CD14-positive monocyte (primary cell): Measurements from ENCODE around the gene CRYBG1. TPM values are rescaled to one million over a fixed set of nuclear protein-coding genes. Genes with fewer than 3 reads are reported as not detected.
A peak's percentile ranks its signal among the peaks of the same experiment; 100 is the strongest.

Experiments used
- DNase-seq, 3 donors: peaks; one replicate each; pipeline ENCODE4 v3.0.0-alpha.2; 2011 to 2022
- H2AFZ ChIP-seq: 2 replicates; pipeline ENCODE4 v1.6.0; 2012; ENCODE audit warnings: mild to moderate bottlenecking, low read depth, low read length, inconsistent platforms; ENCODE audit not compliant: insufficient read depth, poor library complexity, severe bottlenecking
- H3K27ac ChIP-seq, 2 donors: 1 replicate in 1 of 2; 2 replicates in 1 of 2; pipeline ENCODE4 v1.5.1; 2012 to 2013; ENCODE audit warnings: low read length in 2 of 2, control low read depth in 1 of 2, inconsistent platforms in 1 of 2, low read depth in 1 of 2, mild to moderate bottlenecking in 1 of 2
- H3K27me3 ChIP-seq, 2 donors: one replicate each; pipeline versions ENCODE4 v1.6.0 to v1.6.1; 2011 to 2013; ENCODE audit warnings: low read length in 2 of 2; ENCODE audit not compliant: control insufficient read depth in 2 of 2, insufficient read depth in 2 of 2
- H3K36me3 ChIP-seq, 2 donors: replicated peaks in 1 of 2; 1 replicate in 1 of 2; 2 replicates in 1 of 2; pipeline versions ENCODE4 v1.5.1 to v1.6.1; 2012 to 2013; ENCODE audit warnings: low read length in 2 of 2, control low read depth in 1 of 2, inconsistent platforms in 1 of 2, mild to moderate bottlenecking in 1 of 2; ENCODE audit not compliant: insufficient read depth in 2 of 2, control insufficient read depth in 1 of 2
- H3K4me1 ChIP-seq, 2 donors: 1 replicate in 1 of 2; 2 replicates in 1 of 2; pipeline versions ENCODE4 v1.5.1 to v1.6.1; 2012 to 2013; ENCODE audit warnings: low read length in 2 of 2, control low read depth in 1 of 2, inconsistent platforms in 1 of 2, mild to moderate bottlenecking in 1 of 2, moderate library complexity in 1 of 2; ENCODE audit not compliant: insufficient read depth in 2 of 2, control insufficient read depth in 1 of 2
- H3K4me2 ChIP-seq: replicated peaks from 2 replicates; pipeline ENCODE3; 2012; ENCODE audit warnings: low read length, moderate library complexity, mild to moderate bottlenecking; ENCODE audit not compliant: poor library complexity, severe bottlenecking; ENCODE audit errors: extremely low read depth
- H3K4me3 ChIP-seq, 3 experiments: fragments of 200-600 bp in 1 of 3; sonication (generic) in 1 of 3; replicated peaks in 1 of 3; 1 replicate in 2 of 3; 2 replicates in 1 of 3; pipeline ENCODE4 v1.5.1; 2011 to 2013; ENCODE audit warnings: low read length in 3 of 3, mild to moderate bottlenecking in 3 of 3, control low read depth in 2 of 3, low read depth in 2 of 3, inconsistent platforms in 1 of 3, moderate library complexity in 1 of 3
- H3K79me2 ChIP-seq: 2 replicates; pipeline ENCODE4 v1.6.0; 2012; ENCODE audit warnings: mild to moderate bottlenecking, control low read depth, inconsistent platforms, low read length, moderate library complexity; ENCODE audit not compliant: insufficient read depth
- H3K9ac ChIP-seq: 2 replicates; pipeline ENCODE4 v1.6.0; 2017; ENCODE audit warnings: low read length, mild to moderate bottlenecking; ENCODE audit not compliant: insufficient read depth, poor library complexity, severe bottlenecking
- H3K9me3 ChIP-seq, 2 donors: replicated peaks in 1 of 2; 1 replicate in 1 of 2; 2 replicates in 1 of 2; pipeline versions ENCODE4 v1.5.1 to v1.6.1; 2012 to 2013; ENCODE audit warnings: low read length in 2 of 2, control low read depth in 1 of 2; ENCODE audit not compliant: control insufficient read depth in 1 of 2, insufficient read depth in 1 of 2
- H4K20me1 ChIP-seq: 2 replicates; pipeline ENCODE4 v1.6.0; 2012; ENCODE audit warnings: mild to moderate bottlenecking, low read length, control low read depth, moderate library complexity; ENCODE audit not compliant: insufficient read depth
- H3K27ac Mint-ChIP-seq, 7 donors: one replicate each; pipeline ENCODE4 v1.8.0; 2020; ENCODE audit warnings: mild to moderate bottlenecking in 7 of 7, mixed read lengths in 7 of 7, moderate library complexity in 6 of 7, inconsistent platforms in 2 of 7
- H3K27me3 Mint-ChIP-seq, 3 donors: one replicate each; pipeline ENCODE4 v1.8.0; 2021 to 2022; ENCODE audit warnings: low read depth in 3 of 3, mild to moderate bottlenecking in 3 of 3, mixed read lengths in 3 of 3, moderate library complexity in 3 of 3, inconsistent platforms in 1 of 3
- H3K36me3 Mint-ChIP-seq, 2 donors: one replicate each; pipeline ENCODE4 v1.8.0; 2020; ENCODE audit warnings: mixed read lengths in 2 of 2, inconsistent platforms in 1 of 2, mild to moderate bottlenecking in 1 of 2
- H3K4me1 Mint-ChIP-seq: one replicate; pipeline ENCODE4 v1.8.0; 2020; ENCODE audit warnings: mild to moderate bottlenecking, mixed read lengths
- H3K4me3 Mint-ChIP-seq, 2 donors: one replicate each; pipeline ENCODE4 v1.8.0; 2020; ENCODE audit warnings: mild to moderate bottlenecking in 2 of 2, mixed read lengths in 2 of 2, moderate library complexity in 1 of 2
- H3K9me3 Mint-ChIP-seq, 7 donors: one replicate each; pipeline ENCODE4 v1.8.0; 2020 to 2022; ENCODE audit warnings: mixed read lengths in 7 of 7, mild to moderate bottlenecking in 6 of 7, moderate library complexity in 6 of 7, inconsistent platforms in 2 of 7
- WGBS: methylation state at CpG from one replicate; pipeline ENCODE4 v1.1.5; 2013; ENCODE audit warnings: missing lambda C conversion rate; ENCODE audit not compliant: insufficient coverage; 5-methylcytosine and 5-hydroxymethylcytosine counted together
- intact Hi-C, 2 donors: fragments of 100-400 bp; cut with micrococcal nuclease; formaldehyde crosslinking; loops; one replicate each; pipeline versions ENCODE4 v1.15.0 to v1.15.1; 2023
- polyA plus RNA-seq, 3 donors: library from polyadenylated mRNA; depleted of rRNA in 1 of 3; unstranded in 2 of 3; stranded (reverse) in 1 of 3; fragments of 300-500 nt in 2 of 3; fragments of >200 nt in 1 of 3; fragmentation: Illumina TruSeq in 2 of 3; gene quantifications; 1 replicate in 2 of 3; 2 replicates in 1 of 3; pipeline ENCODE4 v1.2.3, GENCODE V29; 2012 to 2021
- TF ChIP-seq, protein P1 (sequence below): fragments of 200-600 bp; IDR thresholded peaks from one replicate; pipeline ENCODE4 v1.8.0; 2022; ENCODE audit warnings: antibody characterized with exemption, mild to moderate bottlenecking

The CRYBG1 gene
- polyA plus RNA-seq, 3 donors, result 7.9 to 11.9 (median 11.1) TPM

DNA sequence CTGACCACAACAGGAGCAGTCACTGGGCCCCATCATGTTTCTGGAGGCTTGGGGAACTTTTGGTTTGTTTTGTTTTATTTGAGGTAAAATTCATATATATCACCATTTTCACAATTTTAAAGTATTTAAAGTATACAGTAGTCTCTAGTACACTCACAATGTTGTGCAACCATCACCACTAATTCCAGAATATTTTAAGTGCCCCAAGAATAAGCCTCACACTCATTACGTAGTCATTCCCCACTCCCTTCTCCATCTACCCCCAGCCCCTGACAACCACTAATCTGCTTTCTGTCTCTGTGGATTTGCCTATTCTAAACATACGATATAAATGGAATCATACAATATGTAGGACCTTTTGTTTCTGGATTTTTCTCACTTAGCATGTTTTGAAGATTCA lies 239.8 kb downstream of the CRYBG1 start:
- TF ChIP-seq, protein P1, sequence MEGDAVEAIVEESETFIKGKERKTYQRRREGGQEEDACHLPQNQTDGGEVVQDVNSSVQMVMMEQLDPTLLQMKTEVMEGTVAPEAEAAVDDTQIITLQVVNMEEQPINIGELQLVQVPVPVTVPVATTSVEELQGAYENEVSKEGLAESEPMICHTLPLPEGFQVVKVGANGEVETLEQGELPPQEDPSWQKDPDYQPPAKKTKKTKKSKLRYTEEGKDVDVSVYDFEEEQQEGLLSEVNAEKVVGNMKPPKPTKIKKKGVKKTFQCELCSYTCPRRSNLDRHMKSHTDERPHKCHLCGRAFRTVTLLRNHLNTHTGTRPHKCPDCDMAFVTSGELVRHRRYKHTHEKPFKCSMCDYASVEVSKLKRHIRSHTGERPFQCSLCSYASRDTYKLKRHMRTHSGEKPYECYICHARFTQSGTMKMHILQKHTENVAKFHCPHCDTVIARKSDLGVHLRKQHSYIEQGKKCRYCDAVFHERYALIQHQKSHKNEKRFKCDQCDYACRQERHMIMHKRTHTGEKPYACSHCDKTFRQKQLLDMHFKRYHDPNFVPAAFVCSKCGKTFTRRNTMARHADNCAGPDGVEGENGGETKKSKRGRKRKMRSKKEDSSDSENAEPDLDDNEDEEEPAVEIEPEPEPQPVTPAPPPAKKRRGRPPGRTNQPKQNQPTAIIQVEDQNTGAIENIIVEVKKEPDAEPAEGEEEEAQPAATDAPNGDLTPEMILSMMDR, result no peak

DNA sequence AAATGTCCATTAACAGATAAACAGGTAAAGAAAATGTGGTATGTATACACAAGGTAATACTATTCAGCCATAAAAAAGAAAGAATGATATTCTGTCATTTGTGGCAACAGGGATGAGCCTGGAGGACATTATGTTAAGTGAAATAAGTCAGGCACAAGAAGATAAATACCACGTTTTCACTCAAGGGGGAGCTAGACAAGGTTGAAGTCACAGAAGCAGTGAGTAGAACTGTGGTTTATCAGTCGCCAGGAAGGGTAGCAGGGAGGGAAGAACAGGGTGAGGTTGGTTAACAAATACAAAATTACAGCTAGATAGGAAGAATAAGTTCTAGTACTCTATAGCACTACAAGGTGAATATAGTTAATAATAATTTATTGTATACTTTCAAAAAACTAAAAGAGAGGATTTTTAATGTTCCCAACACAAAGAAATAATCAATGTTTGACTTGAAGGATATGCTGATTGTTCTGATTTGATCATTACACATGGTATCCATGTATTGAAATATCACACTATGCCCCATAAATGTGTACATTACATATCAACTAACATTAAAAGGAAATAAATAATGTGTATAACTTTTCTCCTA lies 247.7 kb downstream of the CRYBG1 start:
- H3K27ac ChIP-seq, result no peak overlapping the region
- no peak overlapping the region for H3K4me3 Mint-ChIP-seq
- H2AFZ ChIP-seq, result no peak overlapping the region
- peaks cover 9 to 35% of the 10 kb centered on the region in 2 donors for H3K36me3 ChIP-seq
- H4K20me1 ChIP-seq, result no peaks in the 10 kb centered on the region
- peaks cover 0 to 6% (median 3%) of the 10 kb centered on the region in 7 donors for H3K9me3 Mint-ChIP-seq
- no peaks in the 10 kb centered on the region for H3K4me1 Mint-ChIP-seq
- no peaks in the 10 kb centered on the region for H3K27me3 ChIP-seq
- H3K79me2 ChIP-seq, result no peaks in the 10 kb centered on the region
- no peak overlapping the region for H3K27ac Mint-ChIP-seq
- DNase-seq, result peak; percentile 10 to 38 (median 29)
- intact Hi-C loops, result no loop called here
- no peaks in the 10 kb centered on the region for H3K4me1 ChIP-seq
- no CpG with 5 or more reads among the region's 2 CpGs for WGBS
- no peak overlapping the region for H3K9ac ChIP-seq
- H3K27me3 Mint-ChIP-seq, result peaks cover 0 to 2% (median 0%) of the 10 kb centered on the region in 3 donors
- TF ChIP-seq, protein P1, result peak; percentile 85
- no peak overlapping the region for H3K4me2 ChIP-seq
- peaks cover 0 to 6% of the 10 kb centered on the region in 2 donors for H3K9me3 ChIP-seq
- H3K4me3 ChIP-seq, result no peak overlapping the region
- peaks cover 53 to 58% of the 10 kb centered on the region in 2 donors for H3K36me3 Mint-ChIP-seq

More for the DNA sequence above, 239.8 kb downstream of the CRYBG1 start:
- whole genome bisulfite sequencing, result 100% methylated on average over 1 of the region's 2 CpGs
- Mint-ChIP-seq H3K4me1 (no peaks in the 10 kb centered on the region), H3K27me3 (no peaks in the 10 kb centered on the region), H3K9me3 (peaks cover 0 to 3% (median 2%) of the 10 kb centered on the region in 7 donors), H3K36me3 (peaks cover 53% of the 10 kb centered on the region in 2 donors), H3K27ac (no peak overlapping the region), H3K4me3 (no peak overlapping the region)
- Histone ChIP-seq H3K27ac (no peak overlapping the region), H3K27me3 (no peaks in the 10 kb centered on the region), H2AFZ (no peak overlapping the region), H3K9me3 (no peaks in the 10 kb centered on the region), H4K20me1 (no peaks in the 10 kb centered on the region), H3K4me1 (no peaks in the 10 kb centered on the region), H3K4me2 (no peak overlapping the region), H3K9ac (no peak overlapping the region), H3K36me3 (peaks cover 12 to 27% of the 10 kb centered on the region in 2 donors), H3K4me3 (no peak overlapping the region), H3K79me2 (no peaks in the 10 kb centered on the region)
- no peak for DNase-seq
- intact Hi-C loops, result no loop called here
